Gastrocnemius medialis (tissue), 4 donors: ENCODE measurements around the gene MAML2.

Experiments
- CTCF ChIP-seq, 5 experiments: fragments of 450-650 bp in 3 of 5; fragments of 200-600 bp in 2 of 5; sonication (generic) in 2 of 5; IDR thresholded peaks in 4 of 5; conservative IDR thresholded peaks in 1 of 5; 1 replicate in 4 of 5; 2 replicates in 1 of 5; pipeline ENCODE4 v1.5.1; 2016 to 2019; ENCODE audit warnings: antibody characterized with exemption in 5 of 5, mild to moderate bottlenecking in 3 of 5, moderate library complexity in 3 of 5
- POLR2A ChIP-seq, 2 donors: fragments of 450-650 bp; IDR thresholded peaks; one replicate each; pipeline ENCODE4 v1.6.1; 2017; ENCODE audit warnings: antibody characterized with exemption in 2 of 2, mild to moderate bottlenecking in 2 of 2, moderate library complexity in 2 of 2

- TF ChIP-seq CTCF (IDR thresholded peaks at IDR 0.05 in 4 of 5, conservative IDR thresholded peaks at IDR 0.05 in 1 of 5) (no peak), POLR2A (IDR thresholded peaks at IDR 0.05) (no peak)
Measured at GRCh38 chr11:96282625-96283220, 60.3 kb downstream of the MAML2 start.
